ENCODE measurements around the gene PPP6R2.

DNA sequence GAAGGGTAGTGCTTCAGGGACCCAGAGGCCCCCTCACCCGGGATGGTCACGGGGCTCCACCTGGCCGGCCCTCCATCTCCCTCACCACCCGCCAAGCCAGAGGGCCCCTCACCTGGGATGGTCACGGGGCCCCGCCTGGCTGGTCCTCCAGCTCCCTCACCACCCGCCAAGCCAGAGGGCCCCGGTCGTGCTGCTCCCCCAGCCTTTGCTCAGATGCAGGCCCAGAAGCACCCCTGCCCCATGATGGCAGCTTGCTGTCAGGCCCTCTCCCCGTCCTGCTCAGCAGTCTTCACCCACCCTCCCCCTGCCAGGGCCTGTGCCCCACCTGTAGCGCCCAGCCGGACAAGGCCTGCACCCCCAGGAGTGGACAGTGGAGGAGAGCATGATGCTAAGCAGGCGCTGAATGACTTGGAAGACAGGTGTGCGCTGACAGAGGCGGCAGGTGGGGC lies 23.6 kb upstream of the PPP6R2 start:
- TF ChIP-seq, protein P1, sequence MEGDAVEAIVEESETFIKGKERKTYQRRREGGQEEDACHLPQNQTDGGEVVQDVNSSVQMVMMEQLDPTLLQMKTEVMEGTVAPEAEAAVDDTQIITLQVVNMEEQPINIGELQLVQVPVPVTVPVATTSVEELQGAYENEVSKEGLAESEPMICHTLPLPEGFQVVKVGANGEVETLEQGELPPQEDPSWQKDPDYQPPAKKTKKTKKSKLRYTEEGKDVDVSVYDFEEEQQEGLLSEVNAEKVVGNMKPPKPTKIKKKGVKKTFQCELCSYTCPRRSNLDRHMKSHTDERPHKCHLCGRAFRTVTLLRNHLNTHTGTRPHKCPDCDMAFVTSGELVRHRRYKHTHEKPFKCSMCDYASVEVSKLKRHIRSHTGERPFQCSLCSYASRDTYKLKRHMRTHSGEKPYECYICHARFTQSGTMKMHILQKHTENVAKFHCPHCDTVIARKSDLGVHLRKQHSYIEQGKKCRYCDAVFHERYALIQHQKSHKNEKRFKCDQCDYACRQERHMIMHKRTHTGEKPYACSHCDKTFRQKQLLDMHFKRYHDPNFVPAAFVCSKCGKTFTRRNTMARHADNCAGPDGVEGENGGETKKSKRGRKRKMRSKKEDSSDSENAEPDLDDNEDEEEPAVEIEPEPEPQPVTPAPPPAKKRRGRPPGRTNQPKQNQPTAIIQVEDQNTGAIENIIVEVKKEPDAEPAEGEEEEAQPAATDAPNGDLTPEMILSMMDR (conservative IDR thresholded peaks at IDR 0.05 in 1 of 2, IDR thresholded peaks at IDR 0.05 in 1 of 2; ENCODE audit: low read depth in 1 of 2, low read length in 2 of 2): no peak
- no peak for TF ChIP-seq EZH2 (IDR thresholded peaks at IDR 0.05; ENCODE audit: low read length, missing control alignments)
